ENCODE results near the gene KIF21B.
"Not testable (repeated sequence)": the region's sequence is repeated elsewhere in the genome, so short reads cannot be mapped to it uniquely, and the experiment has no call there.

The KIF21B gene

GRCh38 chr1:200970771-200971427, 52.6 kb downstream of the KIF21B start:
- no peak for DNase-seq (ENCODE audit: low spot score)

GRCh38 chr1:200969726-200970561, 53.6 kb downstream of the KIF21B start:
- DNase-seq (ENCODE audit: low spot score) = no peak

- DNase-seq (ENCODE audit: low spot score) = no peak
Observed at GRCh38 chr1:200968469-200969410, 54.8 kb downstream of the KIF21B start.

- DNase-seq (ENCODE audit: low spot score) = no peak
Observed at GRCh38 chr1:200967693-200968468, 55.6 kb downstream of the KIF21B start.

- DNase-seq (ENCODE audit: low spot score) = no peak
Observed at GRCh38 chr1:200966934-200967333, 56.6 kb downstream of the KIF21B start.

- DNase-seq (ENCODE audit: low spot score) = peak; percentile 31
Observed at GRCh38 chr1:200965111-200965805, 58.3 kb downstream of the KIF21B start.

GRCh38 chr1:200963888-200964287, 59.6 kb downstream of the KIF21B start:
- peak; percentile 13 for DNase-seq (ENCODE audit: low spot score)

- DNase-seq (ENCODE audit: low spot score) = peak; percentile 26
Observed at GRCh38 chr1:200963076-200963475, 60.4 kb downstream of the KIF21B start.

- peak; percentile 59 for DNase-seq (ENCODE audit: low spot score)
Observed at GRCh38 chr1:200962631-200963030, 60.9 kb downstream of the KIF21B start.

GRCh38 chr1:200962151-200962550, 61.4 kb downstream of the KIF21B start:
- not testable (repeated sequence) for DNase-seq (ENCODE audit: low spot score)

GRCh38 chr1:200960948-200961340, 62.6 kb downstream of the KIF21B start:
- DNase-seq (ENCODE audit: low spot score) = peak; percentile 15

- DNase-seq (ENCODE audit: low spot score) = peak; percentile 12
Observed at GRCh38 chr1:200960236-200960947, 63.1 kb downstream of the KIF21B start.

GRCh38 chr1:200959411-200959921, 64.0 kb downstream of the KIF21B start:
- DNase-seq (ENCODE audit: low spot score) = peak; percentile 34

- DNase-seq (ENCODE audit: low spot score) = peak; percentile 26
Observed at GRCh38 chr1:200958597-200958996, 64.9 kb downstream of the KIF21B start.

GRCh38 chr1:200954434-200954833, 69.1 kb downstream of the KIF21B start:
- no peak for DNase-seq (ENCODE audit: low spot score)

GRCh38 chr1:200951016-200951415, 72.5 kb downstream of the KIF21B start:
- no peak for DNase-seq (ENCODE audit: low spot score)

GRCh38 chr1:200949626-200950025, 73.9 kb downstream of the KIF21B start:
- DNase-seq (ENCODE audit: low spot score) = no peak

- no peak for DNase-seq (ENCODE audit: low spot score)
Observed at GRCh38 chr1:200947059-200947566, 76.4 kb downstream of the KIF21B start.

GRCh38 chr1:200945111-200945510, 78.4 kb downstream of the KIF21B start:
- no peak for DNase-seq (ENCODE audit: low spot score)

- DNase-seq (ENCODE audit: low spot score) = no peak
Observed at GRCh38 chr1:200938955-200939354, 84.6 kb downstream of the KIF21B start.

Measured in D341Med (cell line).